Testis (tissue), 3 donors: Measurements from ENCODE around the gene ZNF593OS. TPM values are rescaled to one million over a fixed set of nuclear protein-coding genes. Genes with fewer than 3 reads are reported as not detected.

Experiments used
- DNase-seq: peaks from one replicate; pipeline ENCODE4 v3.0.0-alpha.2; 2019
- H3K27ac ChIP-seq, 2 donors: fragments of 200-600 bp; sonication (generic); one replicate each; pipeline ENCODE4 v1.5.1; 2019
- H3K27me3 ChIP-seq: fragments of 200-600 bp; sonication (generic); one replicate; pipeline ENCODE4 v1.5.1; 2019
- H3K36me3 ChIP-seq: fragments of 200-600 bp; sonication (generic); one replicate; pipeline ENCODE4 v1.5.1; 2017; ENCODE audit warnings: low read depth; ENCODE audit errors: missing control alignments
- H3K4me1 ChIP-seq: fragments of 200-600 bp; sonication (generic); one replicate; pipeline ENCODE4 v1.5.1; 2019
- H3K4me3 ChIP-seq, 2 donors: fragments of 200-600 bp; sonication (generic); one replicate each; pipeline ENCODE4 v1.5.1; 2017 to 2019
- H3K9me3 ChIP-seq: fragments of 200-600 bp; sonication (generic); one replicate; pipeline ENCODE4 v1.5.1; 2017
- POLR2A ChIP-seq: fragments of 450-650 bp; IDR thresholded peaks from one replicate; pipeline ENCODE4 v1.6.1; 2017; ENCODE audit warnings: antibody characterized with exemption, mild to moderate bottlenecking, moderate library complexity
- WGBS, 2 donors: methylation state at CpG; one replicate each; pipeline ENCODE4 v1.1.5; 2018; 5-methylcytosine and 5-hydroxymethylcytosine counted together
- intact Hi-C: fragments of 100-400 bp; cut with DNase I; formaldehyde crosslinking; loops from one replicate; pipeline ENCODE4 v1.15.1; 2023; ENCODE audit warnings: low total_unique reads
- polyA plus RNA-seq: library from polyadenylated mRNA; stranded (reverse); fragments of 350-450 nt; fragmentation: Illumina TruSeq; extraction: RNeasy Lipid Tissue Mini Kit (QIAGEN cat#74804); gene quantifications from one replicate; pipeline ENCODE4 v1.2.3, GENCODE V29; 2014; ENCODE audit warnings: low read depth, low replicate concordance; ENCODE audit not compliant: insufficient read depth
- total RNA-seq, 2 donors: library from RNA; depleted of rRNA; stranded (reverse); fragments of >200 nt; gene quantifications; one replicate each; pipeline ENCODE4 v1.2.3, GENCODE V29; 2016
- TF ChIP-seq, protein P1 (sequence below), 3 experiments: fragments of 450-650 bp in 2 of 3; fragments of 200-600 bp in 1 of 3; sonication (generic) in 1 of 3; IDR thresholded peaks; one replicate each; pipeline ENCODE4 v1.5.1; 2016 to 2019; ENCODE audit warnings: antibody characterized with exemption in 3 of 3, mild to moderate bottlenecking in 2 of 3, moderate library complexity in 1 of 3

ZNF593OS gene
- total and polyA plus RNA-seq, 3 donors from 2014 or later: 0.62 to 1.7 TPM; not detected in 1

- TF ChIP-seq POLR2A: no peak
- DNase-seq: no peak
- 19 to 31% methylated on average over 18 to 20 of the region's 21 CpGs for WGBS, 2 donors
- Histone ChIP-seq H3K4me1 (peaks cover 7% of the 10 kb centered on the region), H3K27ac (no peak overlapping the region), H3K36me3 (no peaks in the 10 kb centered on the region), H3K9me3 (no peaks in the 10 kb centered on the region), H3K27me3 (no peaks in the 10 kb centered on the region), H3K4me3 (peak overlapping the region; percentile 47 to 59)
- intact Hi-C loops: loop anchor here (10.0 kb wide), 1 partner anchor 47 kb away; the partner anchor contains the start of gene PDIK1L
These were observed 9.4 kb downstream of the ZNF593OS start for GRCh38 chr1:26162220-26162709.

- Histone ChIP-seq H3K4me1 (peaks cover 7% of the 10 kb centered on the region), H3K27me3 (no peaks in the 10 kb centered on the region), H3K4me3 (peak overlapping the region; percentile 47 to 59), H3K36me3 (no peaks in the 10 kb centered on the region), H3K9me3 (no peaks in the 10 kb centered on the region), H3K27ac (no peak overlapping the region)
- 0% methylated on average over 18 of the region's 98 CpGs; no CpG with 5 or more reads in 1 of the 2 donors for WGBS, 2 donors
- intact Hi-C loops: loop anchor here (10.0 kb wide), 1 partner anchor 47 kb away; the partner anchor contains the start of gene PDIK1L
- peak; percentile 69 for DNase-seq
- TF ChIP-seq POLR2A: no peak
- TF ChIP-seq, protein P1, sequence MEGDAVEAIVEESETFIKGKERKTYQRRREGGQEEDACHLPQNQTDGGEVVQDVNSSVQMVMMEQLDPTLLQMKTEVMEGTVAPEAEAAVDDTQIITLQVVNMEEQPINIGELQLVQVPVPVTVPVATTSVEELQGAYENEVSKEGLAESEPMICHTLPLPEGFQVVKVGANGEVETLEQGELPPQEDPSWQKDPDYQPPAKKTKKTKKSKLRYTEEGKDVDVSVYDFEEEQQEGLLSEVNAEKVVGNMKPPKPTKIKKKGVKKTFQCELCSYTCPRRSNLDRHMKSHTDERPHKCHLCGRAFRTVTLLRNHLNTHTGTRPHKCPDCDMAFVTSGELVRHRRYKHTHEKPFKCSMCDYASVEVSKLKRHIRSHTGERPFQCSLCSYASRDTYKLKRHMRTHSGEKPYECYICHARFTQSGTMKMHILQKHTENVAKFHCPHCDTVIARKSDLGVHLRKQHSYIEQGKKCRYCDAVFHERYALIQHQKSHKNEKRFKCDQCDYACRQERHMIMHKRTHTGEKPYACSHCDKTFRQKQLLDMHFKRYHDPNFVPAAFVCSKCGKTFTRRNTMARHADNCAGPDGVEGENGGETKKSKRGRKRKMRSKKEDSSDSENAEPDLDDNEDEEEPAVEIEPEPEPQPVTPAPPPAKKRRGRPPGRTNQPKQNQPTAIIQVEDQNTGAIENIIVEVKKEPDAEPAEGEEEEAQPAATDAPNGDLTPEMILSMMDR (IDR thresholded peaks at IDR 0.05): no peak
These were observed 10.0 kb downstream of the ZNF593OS start for GRCh38 chr1:26161415-26162219.

DNA sequence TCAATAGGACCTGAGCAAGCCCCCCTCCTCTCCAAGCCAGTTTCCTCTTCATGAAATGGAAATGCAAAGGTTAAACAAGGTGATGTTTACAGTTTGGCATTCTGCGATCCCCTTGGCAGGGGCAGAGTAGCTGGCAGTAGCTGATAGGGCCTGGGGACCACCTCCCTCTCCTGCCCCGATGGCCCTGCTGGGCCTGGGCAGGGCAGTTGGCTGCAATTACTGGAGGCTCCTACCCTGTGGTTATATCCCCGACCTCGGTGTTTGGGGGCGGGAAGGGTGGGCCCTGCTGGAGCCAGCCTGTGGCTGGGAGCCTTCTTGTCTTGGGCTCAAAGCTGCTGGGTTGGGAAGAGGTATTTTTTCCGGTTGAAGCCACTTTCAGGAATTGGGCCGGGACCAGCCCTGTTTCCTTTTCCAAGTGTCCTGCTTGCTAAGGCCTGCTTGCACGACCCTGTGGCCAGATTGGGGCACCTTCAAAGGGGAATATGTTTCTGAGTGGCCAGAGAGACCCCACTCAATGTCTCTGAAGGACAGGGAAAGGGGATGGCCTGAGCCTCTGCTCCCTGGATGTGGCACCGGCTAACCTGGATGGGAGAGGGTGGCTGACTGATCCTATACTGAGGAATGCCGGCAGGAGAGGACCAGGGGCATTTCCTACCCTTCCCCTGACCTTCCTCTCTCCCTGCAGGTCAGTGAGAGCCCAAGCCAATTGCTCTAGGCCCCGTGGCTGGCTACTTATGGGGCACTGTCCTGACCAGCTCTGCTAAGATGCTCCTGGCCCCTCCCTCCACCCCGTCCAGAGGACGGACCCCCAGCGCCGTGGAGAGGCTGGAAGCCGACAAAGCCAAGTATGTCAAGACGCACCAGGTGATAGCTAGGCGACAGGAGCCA, 10.9 kb downstream of the ZNF593OS start:
- Histone ChIP-seq H3K27me3 (no peaks in the 10 kb centered on the region), H3K36me3 (no peaks in the 10 kb centered on the region), H3K4me3 (peak overlapping the region; percentile 47 to 59), H3K9me3 (no peaks in the 10 kb centered on the region), H3K4me1 (peaks cover 7% of the 10 kb centered on the region), H3K27ac (no peak overlapping the region)
- intact Hi-C loops: loop anchor here (10.0 kb wide), 1 partner anchor 46 kb away; the partner anchor contains the start of gene PDIK1L
- no peak for TF ChIP-seq POLR2A
- TF ChIP-seq, protein P1 (IDR thresholded peaks at IDR 0.05): no peak
- DNase-seq: no peak
- WGBS, 2 donors: 45 to 47% methylated on average over 5 to 16 of the region's 18 CpGs

GRCh38 chr1:26159743-26160039, 11.9 kb downstream of the ZNF593OS start:
- intact Hi-C loops: loop anchor here (10.0 kb wide), 1 partner anchor 45 kb away; the partner anchor contains the start of gene PDIK1L
- 69 to 77% methylated on average over 4 of the region's 4 CpGs for WGBS, 2 donors
- no peaks in the 10 kb centered on the region for H3K27me3 ChIP-seq
- no peaks in the 10 kb centered on the region for H3K9me3 ChIP-seq
- TF ChIP-seq, protein P1 (IDR thresholded peaks at IDR 0.05): no peak
- TF ChIP-seq POLR2A: no peak
- H3K4me3 ChIP-seq: peak overlapping the region in 1 of 2 donors; percentile 6
- H3K27ac ChIP-seq: no peak overlapping the region
- H3K36me3 ChIP-seq: no peaks in the 10 kb centered on the region
- no peak for DNase-seq
- H3K4me1 ChIP-seq: peaks cover 7% of the 10 kb centered on the region
